Neural progenitor cell (in vitro differentiated cells): ENCODE measurements around the gene CYBC1. TPM values are rescaled to one million over a fixed set of nuclear protein-coding genes. Genes with fewer than 3 reads are reported as not detected.
"Not testable (repeated sequence)": the region's sequence is repeated elsewhere in the genome, so short reads cannot be mapped to it uniquely, and the experiment has no call there.

Source experiments
- DNase-seq: peaks from one replicate; pipeline ENCODE4 v3.0.0-alpha.2; 2016; ENCODE audit warnings: low spot score
- H2AFZ ChIP-seq: fragments of 200-600 bp; sonication (generic); replicated peaks from 2 replicates; pipeline ENCODE4 v1.6.1; 2016; ENCODE audit warnings: antibody characterized with exemption
- H3F3A ChIP-seq: fragments of 200-600 bp; sonication (generic); 2 replicates; pipeline ENCODE4 v1.6.1; 2016; ENCODE audit warnings: antibody characterized with exemption, low read depth
- H3K27ac ChIP-seq: fragments of 200-600 bp; sonication (generic); 2 replicates; pipeline ENCODE4 v1.5.1; 2016; ENCODE audit warnings: mild to moderate bottlenecking
- H3K27me3 ChIP-seq: fragments of 200-600 bp; sonication (generic); 2 replicates; pipeline ENCODE4 v1.6.1; 2016; ENCODE audit warnings: mild to moderate bottlenecking, moderate library complexity
- H3K36me3 ChIP-seq: fragments of 200-600 bp; sonication (generic); 2 replicates; pipeline ENCODE4 v1.5.1; 2016
- H3K4me1 ChIP-seq: fragments of 200-600 bp; sonication (generic); 2 replicates; pipeline ENCODE4 v1.6.1; 2016; ENCODE audit warnings: mixed run types
- H3K4me2 ChIP-seq: fragments of 200-600 bp; sonication (generic); 2 replicates; pipeline ENCODE4 v1.6.1; 2016
- H3K4me3 ChIP-seq: fragments of 200-600 bp; sonication (generic); 2 replicates; pipeline ENCODE4 v1.5.1; 2016
- H3K79me2 ChIP-seq: fragments of 200-600 bp; sonication (generic); 2 replicates; pipeline ENCODE4 v1.6.1; 2016; ENCODE audit warnings: low read depth
- H3K9ac ChIP-seq: fragments of 200-600 bp; sonication (generic); 2 replicates; pipeline ENCODE4 v1.6.1; 2016
- H3K9me3 ChIP-seq: fragments of 200-600 bp; sonication (generic); 2 replicates; pipeline ENCODE4 v1.5.1; 2016; ENCODE audit warnings: low read depth
- H4K20me1 ChIP-seq: fragments of 200-600 bp; sonication (generic); 2 replicates; pipeline ENCODE4 v1.6.1; 2016; ENCODE audit warnings: low read depth
- H3K27ac Mint-ChIP-seq: 3 replicates; pipeline ENCODE4 v1.8.0; 2021; ENCODE audit warnings: mixed read lengths
- H3K27me3 Mint-ChIP-seq: 2 replicates; pipeline ENCODE4 v1.8.0; 2022; ENCODE audit warnings: low read depth, mild to moderate bottlenecking, inconsistent platforms, moderate library complexity, mixed read lengths; ENCODE audit not compliant: insufficient read depth
- H3K36me3 Mint-ChIP-seq: 3 replicates; pipeline ENCODE4 v1.8.0; 2021; ENCODE audit warnings: mixed read lengths
- H3K4me1 Mint-ChIP-seq: 3 replicates; pipeline ENCODE4 v1.8.0; 2021; ENCODE audit warnings: mixed read lengths
- H3K4me3 Mint-ChIP-seq: 3 replicates; pipeline ENCODE4 v1.8.0; 2021; ENCODE audit warnings: mild to moderate bottlenecking, moderate library complexity, mixed read lengths
- H3K9me3 Mint-ChIP-seq: 3 replicates; pipeline ENCODE4 v1.8.0; 2020; ENCODE audit warnings: mixed read lengths
- EZH2 ChIP-seq: fragments of 200-600 bp; sonication (generic); IDR thresholded peaks from 2 replicates; pipeline ENCODE4 v1.6.1; 2017; ENCODE audit warnings: antibody characterized with exemption, mild to moderate bottlenecking, moderate library complexity
- EZH2phosphoT487 ChIP-seq: fragments of 200-600 bp; sonication (generic); IDR thresholded peaks from 2 replicates; pipeline ENCODE4 v1.6.1; 2017; ENCODE audit warnings: antibody characterized with exemption
- total RNA-seq: library from RNA; depleted of rRNA; stranded (reverse); fragments of >200 nt; gene quantifications from 2 replicates; pipeline ENCODE4 v1.2.3, GENCODE V29; 2015; ENCODE audit warnings: low replicate concordance
- TF ChIP-seq, protein P1 (sequence below): fragments of 200-600 bp; sonication (generic); IDR thresholded peaks from 2 replicates; pipeline ENCODE4 v1.5.1; 2017; ENCODE audit warnings: antibody characterized with exemption, mild to moderate bottlenecking

CYBC1 gene
- total RNA-seq, 1 donor from 2014 or later, result 75.1 TPM

DNA sequence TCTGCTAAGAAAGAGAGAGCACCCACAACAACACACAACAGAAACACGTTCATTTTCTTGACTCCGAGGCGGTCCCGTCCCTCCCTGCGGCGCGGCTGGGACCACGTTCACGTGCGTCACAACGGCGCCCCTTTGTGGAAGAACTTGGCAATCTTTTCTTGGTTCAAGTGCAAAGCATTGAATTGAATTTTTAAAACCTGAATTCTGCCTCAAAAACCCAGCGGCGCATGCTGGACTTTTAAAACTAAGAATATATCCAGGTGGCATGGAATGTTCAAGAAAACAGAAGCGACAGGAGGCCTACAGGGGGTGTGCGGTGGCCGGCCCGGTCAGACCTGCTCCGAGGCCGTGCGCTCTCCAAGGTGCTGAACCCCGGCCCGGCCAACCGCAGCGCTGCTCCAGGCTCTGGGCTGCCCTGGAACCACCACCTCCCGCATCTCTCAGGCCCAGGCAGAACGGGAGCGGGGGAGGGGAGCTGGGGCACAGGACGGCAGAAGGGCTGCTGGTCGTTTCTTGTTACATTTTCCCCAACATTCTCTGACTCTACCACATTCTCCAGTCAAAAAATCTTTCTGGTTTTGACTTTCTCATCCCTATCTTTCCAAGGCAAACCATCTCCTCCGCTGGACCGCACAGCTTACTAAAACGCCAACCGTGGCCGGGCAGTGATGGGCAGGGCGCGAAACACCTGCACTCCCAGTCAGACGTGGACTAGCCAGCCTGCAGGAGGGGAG, 35.8 kb downstream of the CYBC1 start:
- Histone ChIP-seq H3K9me3 (no peaks in the 10 kb centered on the region), H3K4me3 (no peak overlapping the region), H4K20me1 (peaks cover 71% of the 10 kb centered on the region), H3K4me2 (no peak overlapping the region), H3K36me3 (no peaks in the 10 kb centered on the region), H2AFZ (no peak overlapping the region), H3K27ac (no peak overlapping the region), H3K27me3 (peaks cover 5% of the 10 kb centered on the region), H3K9ac (no peak overlapping the region), H3K79me2 (peaks cover 10% of the 10 kb centered on the region), H3K4me1 (peaks cover 9% of the 10 kb centered on the region), H3F3A (peaks cover 6% of the 10 kb centered on the region)
- DNase-seq, result peak; percentile 91
- Mint-ChIP-seq H3K27ac (no peak overlapping the region), H3K36me3 (peaks cover 3% of the 10 kb centered on the region), H3K27me3 (no peaks in the 10 kb centered on the region), H3K4me3 (peak overlapping the region; percentile 41), H3K4me1 (peaks cover 14% of the 10 kb centered on the region), H3K9me3 (no peaks in the 10 kb centered on the region)
- no peak for TF ChIP-seq EZH2phosphoT487
- TF ChIP-seq, protein P1, sequence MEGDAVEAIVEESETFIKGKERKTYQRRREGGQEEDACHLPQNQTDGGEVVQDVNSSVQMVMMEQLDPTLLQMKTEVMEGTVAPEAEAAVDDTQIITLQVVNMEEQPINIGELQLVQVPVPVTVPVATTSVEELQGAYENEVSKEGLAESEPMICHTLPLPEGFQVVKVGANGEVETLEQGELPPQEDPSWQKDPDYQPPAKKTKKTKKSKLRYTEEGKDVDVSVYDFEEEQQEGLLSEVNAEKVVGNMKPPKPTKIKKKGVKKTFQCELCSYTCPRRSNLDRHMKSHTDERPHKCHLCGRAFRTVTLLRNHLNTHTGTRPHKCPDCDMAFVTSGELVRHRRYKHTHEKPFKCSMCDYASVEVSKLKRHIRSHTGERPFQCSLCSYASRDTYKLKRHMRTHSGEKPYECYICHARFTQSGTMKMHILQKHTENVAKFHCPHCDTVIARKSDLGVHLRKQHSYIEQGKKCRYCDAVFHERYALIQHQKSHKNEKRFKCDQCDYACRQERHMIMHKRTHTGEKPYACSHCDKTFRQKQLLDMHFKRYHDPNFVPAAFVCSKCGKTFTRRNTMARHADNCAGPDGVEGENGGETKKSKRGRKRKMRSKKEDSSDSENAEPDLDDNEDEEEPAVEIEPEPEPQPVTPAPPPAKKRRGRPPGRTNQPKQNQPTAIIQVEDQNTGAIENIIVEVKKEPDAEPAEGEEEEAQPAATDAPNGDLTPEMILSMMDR, result peak; percentile 69
- peak; percentile 39 for TF ChIP-seq EZH2

DNA sequence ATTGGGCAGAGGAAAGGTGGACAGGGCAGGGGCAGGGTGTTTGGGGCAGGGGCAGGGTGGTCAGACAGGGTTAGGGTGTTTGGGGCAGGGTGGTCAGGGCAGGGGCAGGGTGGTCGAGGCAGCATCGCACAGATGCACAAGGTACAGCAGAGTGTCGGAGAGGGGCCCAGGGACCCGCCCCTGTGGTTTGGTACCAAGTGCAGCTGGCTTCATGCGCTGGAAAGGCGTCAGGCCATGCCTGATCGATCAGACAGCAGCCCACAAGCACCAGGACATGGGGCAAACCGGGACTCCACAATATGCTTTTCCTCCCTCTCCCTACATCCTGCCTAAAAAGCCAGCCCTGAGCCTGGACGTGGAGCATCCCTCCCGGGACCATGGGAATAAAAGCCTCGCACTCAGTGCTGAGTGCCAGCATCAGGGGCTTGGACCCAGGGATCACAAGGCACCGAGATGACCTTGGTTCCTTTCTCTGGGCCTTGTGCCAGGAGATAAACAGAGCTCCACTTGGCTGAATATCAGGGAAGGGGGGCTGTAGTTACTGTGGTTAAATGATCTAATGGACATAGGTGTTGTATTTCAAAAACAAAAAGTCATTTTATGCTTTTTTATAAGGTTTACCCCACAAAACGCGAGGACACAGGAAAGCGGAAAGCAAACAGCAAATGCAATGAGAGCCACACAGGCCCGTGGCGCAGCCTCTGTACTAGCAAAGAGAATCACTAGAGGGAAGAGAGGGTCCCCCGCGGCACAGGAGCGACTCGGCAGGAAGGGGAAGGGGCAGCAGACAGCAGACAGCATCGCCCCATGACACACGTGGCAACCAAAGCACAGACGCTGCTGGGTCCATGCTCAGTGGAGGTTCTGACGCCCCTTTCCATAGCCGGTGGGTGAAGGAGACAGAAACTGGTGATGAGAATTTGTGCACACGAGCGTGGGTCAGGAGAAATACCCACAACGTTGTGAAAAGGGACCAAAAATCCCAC, 37.7 kb downstream of the CYBC1 start:
- H3K4me3 Mint-ChIP-seq, result no peak overlapping the region
- Histone ChIP-seq H3K9ac (no peak overlapping the region), H3K36me3 (no peaks in the 10 kb centered on the region), H3K4me1 (peaks cover 4% of the 10 kb centered on the region), H3K27ac (no peak overlapping the region), H3F3A (peaks cover 6% of the 10 kb centered on the region), H2AFZ (no peak overlapping the region), H3K27me3 (peaks cover 5% of the 10 kb centered on the region), H3K79me2 (peaks cover 4% of the 10 kb centered on the region), H3K4me2 (no peak overlapping the region), H4K20me1 (peaks cover 75% of the 10 kb centered on the region), H3K9me3 (no peaks in the 10 kb centered on the region), H3K4me3 (no peak overlapping the region)
- peaks cover 9% of the 10 kb centered on the region for H3K4me1 Mint-ChIP-seq
- H3K27me3 Mint-ChIP-seq, result peaks cover 4% of the 10 kb centered on the region
- no peak for DNase-seq
- peaks cover 4% of the 10 kb centered on the region for H3K36me3 Mint-ChIP-seq
- TF ChIP-seq, protein P1, result no peak
- no peak for TF ChIP-seq EZH2
- H3K27ac Mint-ChIP-seq, result no peak overlapping the region
- no peaks in the 10 kb centered on the region for H3K9me3 Mint-ChIP-seq

DNA sequence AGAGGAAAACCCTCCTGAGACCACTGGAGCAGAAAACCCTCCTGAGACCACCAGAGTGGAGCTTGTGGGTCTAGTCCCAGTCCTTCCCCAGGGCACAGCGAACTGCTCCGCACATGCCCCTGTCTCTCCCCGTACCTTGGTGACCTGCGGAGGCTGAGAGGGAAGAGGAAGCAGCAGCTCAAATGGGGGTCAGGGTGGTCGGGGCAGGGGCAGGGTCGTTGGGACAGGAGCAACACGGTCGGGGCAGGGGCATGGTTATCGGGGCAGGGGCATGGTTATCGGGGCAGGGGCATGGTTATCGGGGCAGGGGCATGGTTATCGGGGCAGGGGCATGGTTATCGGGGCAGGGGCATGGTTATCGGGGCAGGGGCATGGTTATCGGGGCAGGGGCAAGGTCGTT, 38.5 kb downstream of the CYBC1 start:
- H3K4me1 Mint-ChIP-seq, H3K27ac ChIP-seq, DNase-seq, H3K27ac Mint-ChIP-seq, H2AFZ ChIP-seq, H3F3A ChIP-seq, H3K9me3 Mint-ChIP-seq, H3K9me3 ChIP-seq, H3K4me3 Mint-ChIP-seq, H3K9ac ChIP-seq, H3K36me3 ChIP-seq, H3K4me3 ChIP-seq, H3K79me2 ChIP-seq, H3K36me3 Mint-ChIP-seq, H3K27me3 ChIP-seq, H3K27me3 Mint-ChIP-seq, H3K4me2 ChIP-seq, H3K4me1 ChIP-seq: not testable (repeated sequence)
- H4K20me1 ChIP-seq, result peaks cover 67% of the 10 kb centered on the region
